Islet of Langerhans (tissue), 1 donor: ENCODE data around the gene PADI1.
"Not testable (repeated sequence)": the region's sequence is repeated elsewhere in the genome, so short reads cannot be mapped to it uniquely, and the experiment has no call there.

Source experiments
- FAIRE-seq: peaks from one replicate; lab custom pipeline; 2011; peaks lifted over from hg19 to GRCh38; lab: Jason Lieb, UNC

PADI1 gene

GRCh38 chr1:17218939-17219338, 14.0 kb downstream of the PADI1 start:
- FAIRE-seq, result no peak

- FAIRE-seq, result no peak
Measured at GRCh38 chr1:17220287-17220686, 15.4 kb downstream of the PADI1 start.

GRCh38 chr1:17222557-17222956, 17.6 kb downstream of the PADI1 start:
- FAIRE-seq, result no peak

- FAIRE-seq, result no peak
Measured at GRCh38 chr1:17224434-17224833, 19.5 kb downstream of the PADI1 start.

- FAIRE-seq, result no peak
Measured at GRCh38 chr1:17225140-17225539, 20.2 kb downstream of the PADI1 start.

GRCh38 chr1:17227358-17227915, 22.5 kb downstream of the PADI1 start:
- no peak for FAIRE-seq

- no peak for FAIRE-seq
Measured at GRCh38 chr1:17228619-17229018, 23.7 kb downstream of the PADI1 start.

- FAIRE-seq, result no peak
Measured at GRCh38 chr1:17229379-17229778, 24.5 kb downstream of the PADI1 start.

- no peak for FAIRE-seq
Measured at GRCh38 chr1:17230106-17230505, 25.2 kb downstream of the PADI1 start.

- no peak for FAIRE-seq
Measured at GRCh38 chr1:17230671-17231310, 25.9 kb downstream of the PADI1 start.

GRCh38 chr1:17232759-17233661, 28.1 kb downstream of the PADI1 start:
- FAIRE-seq, result no peak

GRCh38 chr1:17233675-17234320, 28.9 kb downstream of the PADI1 start:
- FAIRE-seq, result no peak

GRCh38 chr1:17234405-17234804, 29.5 kb downstream of the PADI1 start:
- no peak for FAIRE-seq

- FAIRE-seq, result no peak
Measured at GRCh38 chr1:17235135-17235885, 30.4 kb downstream of the PADI1 start.

- FAIRE-seq, result no peak
Measured at GRCh38 chr1:17236779-17237560, 32.0 kb downstream of the PADI1 start.

- FAIRE-seq, result no peak
Measured at GRCh38 chr1:17237561-17237903, 32.6 kb downstream of the PADI1 start.

- FAIRE-seq, result no peak
Measured at GRCh38 chr1:17239420-17239819, 34.5 kb downstream of the PADI1 start.

- FAIRE-seq, result not testable (repeated sequence)
Measured at GRCh38 chr1:17241011-17241779, 36.3 kb downstream of the PADI1 start.

GRCh38 chr1:17241780-17242074, 36.8 kb downstream of the PADI1 start:
- not testable (repeated sequence) for FAIRE-seq

GRCh38 chr1:17243274-17243673, 38.3 kb downstream of the PADI1 start:
- no peak for FAIRE-seq
